Measurements from ENCODE around the gene ALS2. TPM values are rescaled to one million over a fixed set of nuclear protein-coding genes. Genes with fewer than 3 reads are reported as not detected.

Gene ALS2
- polyA plus RNA-seq, 12 donors = 14.2 to 23.1 (median 17.9) TPM; not detected in 1

DNA sequence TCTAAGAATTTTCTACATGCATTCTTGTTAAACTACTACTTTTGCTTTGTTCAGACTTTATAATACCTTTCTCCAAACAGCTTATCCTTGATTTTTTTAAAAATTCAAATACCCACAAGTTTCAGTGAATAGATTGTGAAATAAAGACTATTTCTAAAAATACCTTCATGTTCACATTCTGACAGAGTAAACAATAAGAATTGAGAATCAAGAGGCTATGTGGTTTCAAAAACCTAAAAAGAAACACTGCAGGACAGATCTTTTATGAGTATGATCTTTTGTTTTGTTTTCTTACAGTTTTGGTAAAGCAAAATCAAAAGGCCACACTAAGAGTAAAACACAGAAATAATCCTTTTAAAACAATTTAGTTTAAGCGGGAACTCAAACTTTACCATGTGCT lies 21.2 kb downstream of the ALS2 start:
- no peak for DNase-seq

DNA sequence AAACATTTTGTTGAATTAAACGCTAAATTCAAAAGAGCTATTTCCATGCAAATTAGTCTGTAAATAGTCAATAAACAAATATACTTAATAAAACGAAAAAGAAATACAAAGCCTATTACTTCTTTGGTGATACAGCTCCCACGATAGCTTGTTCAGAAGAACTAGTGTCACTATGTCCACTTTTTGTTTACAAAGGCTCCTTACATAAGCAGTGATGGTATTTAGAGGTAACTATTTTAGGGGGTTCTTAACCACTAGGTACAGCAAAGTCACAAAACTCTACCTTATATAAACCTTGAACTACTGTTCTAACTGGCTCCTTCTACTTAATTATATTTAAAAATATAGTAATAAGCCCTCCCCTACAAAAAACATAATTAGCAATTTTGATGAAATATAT lies 21.9 kb downstream of the ALS2 start:
- DNase-seq = no peak

DNA sequence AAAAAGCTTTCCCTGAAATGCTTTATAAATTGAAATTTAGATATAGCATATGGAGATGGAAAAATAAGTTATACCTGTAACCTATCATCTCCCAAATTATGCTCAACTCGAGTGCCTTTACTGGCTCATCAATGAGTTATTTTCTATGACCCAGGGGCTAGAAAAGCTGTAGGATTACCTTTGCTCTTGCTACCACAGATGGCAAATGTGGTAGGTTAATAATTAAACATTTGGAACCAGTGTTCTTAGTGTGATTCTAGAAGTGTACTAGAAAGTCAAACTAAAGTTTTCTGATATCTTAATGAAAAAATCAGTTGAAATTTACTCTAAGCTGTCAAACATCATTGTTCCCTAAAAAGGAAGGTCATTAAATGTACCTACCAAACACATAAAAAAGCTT lies 22.5 kb downstream of the ALS2 start:
- DNase-seq = no peak

DNA sequence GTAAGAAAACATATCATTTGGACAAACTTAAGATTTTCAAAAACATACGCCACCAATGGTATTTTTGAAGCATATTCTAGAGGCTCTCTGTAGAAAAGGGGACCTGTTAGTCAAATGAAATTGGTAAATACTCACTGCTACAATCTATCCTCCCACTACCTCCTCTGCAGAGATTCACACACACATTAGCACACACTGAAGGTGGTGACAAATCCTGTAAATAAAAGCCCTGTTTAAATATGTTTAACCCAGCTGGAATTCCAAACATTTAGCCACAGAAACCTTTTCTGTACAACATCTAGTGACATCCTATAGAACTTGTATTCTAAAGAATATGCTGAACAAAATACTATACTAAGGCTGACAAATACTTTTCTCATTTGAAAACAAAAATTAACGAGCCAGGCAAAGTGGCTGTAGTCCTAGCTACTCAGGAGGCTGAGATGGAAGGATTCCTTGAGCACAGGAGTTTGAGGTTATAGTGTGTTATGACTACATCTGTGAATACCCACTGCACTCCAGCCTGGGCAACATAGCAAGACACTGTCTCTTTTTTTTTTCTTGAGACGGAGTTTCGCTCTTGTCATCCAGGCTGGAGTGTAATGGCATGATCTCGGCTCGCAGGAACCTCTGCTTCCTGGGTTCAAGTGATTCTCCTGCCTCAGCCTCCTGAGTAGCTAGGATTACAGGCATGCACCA lies 25.9 kb downstream of the ALS2 start:
- no peak for DNase-seq

GRCh38 chr2:201751566-201751965 lies 29.2 kb downstream of the ALS2 start:
- DNase-seq = no peak

DNA sequence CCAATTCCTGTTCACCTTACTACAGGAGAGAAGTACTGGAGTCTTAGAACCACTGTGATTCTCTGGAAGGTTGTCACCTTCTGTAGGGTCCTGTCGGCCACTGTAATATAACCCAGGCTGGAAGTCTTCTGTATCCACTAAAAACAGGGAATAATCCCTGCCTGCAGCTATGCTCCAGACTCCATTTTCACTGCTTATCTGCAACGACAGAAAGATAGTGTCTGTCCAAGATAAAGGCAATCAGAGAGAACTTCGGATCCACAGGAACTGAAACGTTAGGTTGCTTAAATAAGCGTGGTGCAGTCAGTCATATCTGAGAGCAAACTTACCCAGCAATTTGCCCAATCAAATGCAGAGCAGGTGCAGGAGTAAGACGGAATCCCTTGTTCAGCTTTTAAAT lies 34.2 kb downstream of the ALS2 start:
- DNase-seq = no peak

- no peak for DNase-seq
Observed at GRCh38 chr2:201735486-201735885, 45.2 kb downstream of the ALS2 start.

DNA sequence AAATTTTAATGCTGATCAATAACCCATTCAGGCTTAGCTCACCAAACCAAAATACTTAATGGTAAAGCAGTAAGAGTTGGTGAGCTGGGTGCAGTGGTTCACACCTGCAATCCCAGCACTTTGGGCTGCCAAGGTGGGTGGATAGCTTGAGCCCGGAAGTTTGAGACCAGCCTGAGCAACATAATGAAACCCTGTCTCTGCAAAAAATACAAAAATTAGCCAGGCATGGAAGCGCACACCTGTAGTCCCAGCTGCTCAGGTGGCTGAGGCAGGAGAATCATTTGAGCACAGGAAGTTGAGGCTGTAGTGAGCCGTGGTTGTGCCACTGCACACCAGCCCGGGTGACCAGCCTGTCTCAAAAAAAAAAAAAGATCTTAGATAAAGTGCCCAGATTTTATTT lies 46.6 kb downstream of the ALS2 start:
- no peak for DNase-seq

DNA sequence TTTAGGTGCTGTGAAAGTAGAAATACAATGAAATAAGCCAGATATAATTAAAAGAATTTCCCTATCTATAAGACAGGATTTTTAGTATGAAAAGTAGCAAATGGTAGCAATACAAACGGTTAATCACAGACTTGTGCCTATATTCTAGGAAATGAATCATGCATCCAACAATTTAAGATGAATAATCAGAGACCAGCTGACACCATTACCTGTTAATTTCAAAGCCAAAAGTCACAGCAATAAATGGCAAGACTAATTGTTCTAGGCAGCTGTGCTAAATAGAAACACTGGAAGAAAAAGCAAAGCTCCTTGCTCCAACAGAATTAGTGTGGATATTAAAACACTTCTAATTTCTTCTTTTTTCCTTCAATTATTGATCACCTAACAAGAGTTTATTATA lies 47.2 kb downstream of the ALS2 start:
- no peak for DNase-seq

DNA sequence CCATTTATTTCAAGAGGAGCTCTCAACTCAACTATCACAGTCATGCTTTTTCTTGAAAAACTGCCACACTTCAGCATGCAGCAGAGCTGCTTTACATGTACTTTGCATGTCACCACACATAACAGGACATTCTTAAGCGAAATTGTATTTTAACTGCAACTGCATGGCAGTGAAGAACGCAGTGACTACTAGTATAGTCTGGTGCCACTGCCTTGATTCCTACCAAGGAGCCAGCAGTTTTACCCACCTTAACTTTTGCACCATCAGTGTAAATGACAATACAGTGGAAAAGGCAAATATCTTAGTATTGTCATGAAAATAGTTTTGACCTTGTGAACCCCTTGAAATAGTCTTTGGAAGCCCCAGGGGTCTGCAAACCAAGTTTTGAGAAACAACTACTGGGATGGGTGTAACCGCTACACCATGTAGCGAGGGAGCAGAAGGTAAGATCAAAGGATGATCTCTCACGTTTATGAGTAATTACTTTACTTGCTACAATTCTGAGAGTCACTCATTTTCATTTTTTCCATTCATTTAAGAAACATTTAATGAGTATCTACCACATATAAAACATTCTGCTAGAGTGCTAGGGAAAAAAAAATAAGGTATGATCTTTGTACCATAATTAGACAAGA lies 50.0 kb downstream of the ALS2 start:
- no peak for DNase-seq

DNA sequence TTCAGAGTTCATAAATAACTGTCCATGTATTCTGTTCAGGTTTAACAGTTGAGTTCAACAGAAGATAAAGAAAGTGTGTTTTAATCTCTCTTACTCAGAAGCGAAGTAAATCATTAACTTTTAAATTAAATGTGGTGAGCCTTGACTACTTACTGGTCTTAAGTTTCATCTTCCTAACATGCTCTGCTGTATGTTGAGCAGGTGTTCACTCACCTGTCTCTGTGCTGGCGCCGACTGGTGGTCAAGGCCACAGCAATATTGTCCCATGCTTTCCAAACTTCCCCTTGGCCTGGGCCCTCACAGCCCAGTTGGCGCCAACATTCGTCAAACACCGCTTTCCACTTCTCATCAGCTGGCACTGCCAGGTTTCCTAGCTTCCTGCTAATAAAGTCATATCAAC lies 65.3 kb downstream of the ALS2 start:
- DNase-seq = no peak

DNA sequence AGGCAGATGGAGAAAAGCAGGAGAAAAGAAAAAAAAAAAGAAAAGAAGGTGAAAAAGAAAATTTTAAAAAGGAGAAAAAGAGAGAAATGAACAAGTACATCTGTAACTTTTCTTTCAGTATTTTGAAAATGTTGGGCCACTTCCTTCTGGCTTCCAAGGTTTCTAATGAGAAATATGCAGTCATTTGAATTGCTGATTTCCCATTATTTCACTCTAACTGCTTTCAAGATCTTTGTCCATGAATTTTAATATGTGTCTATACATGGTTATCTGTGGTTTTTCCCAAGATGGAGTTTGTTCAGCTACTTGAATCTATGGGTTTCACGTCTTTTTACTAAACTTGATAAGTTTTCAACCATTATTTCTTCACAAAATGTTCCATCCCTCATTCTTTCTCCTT lies 68.0 kb downstream of the ALS2 start:
- no peak for DNase-seq

DNA sequence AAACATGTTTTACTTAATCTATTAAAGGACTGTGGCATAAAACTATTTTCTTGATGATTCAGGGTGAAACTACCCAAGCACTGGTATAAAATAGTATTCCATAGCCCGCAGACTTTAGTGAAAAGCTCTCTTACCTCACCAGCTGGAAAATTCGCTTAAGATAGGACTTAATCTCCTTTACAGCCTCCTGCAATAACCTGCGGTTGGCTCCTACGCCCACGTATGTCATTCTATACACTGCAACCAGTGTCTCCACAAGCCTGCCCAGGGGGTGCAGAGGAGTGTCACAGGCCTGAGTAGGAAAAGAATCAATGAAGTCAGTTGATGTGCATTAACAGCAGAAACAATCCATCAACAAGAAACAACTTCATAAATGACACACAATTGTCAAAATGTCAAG lies 71.0 kb downstream of the ALS2 start:
- no peak for DNase-seq

GRCh38 chr2:201709049-201709448 lies 71.7 kb downstream of the ALS2 start:
- DNase-seq = no peak

DNA sequence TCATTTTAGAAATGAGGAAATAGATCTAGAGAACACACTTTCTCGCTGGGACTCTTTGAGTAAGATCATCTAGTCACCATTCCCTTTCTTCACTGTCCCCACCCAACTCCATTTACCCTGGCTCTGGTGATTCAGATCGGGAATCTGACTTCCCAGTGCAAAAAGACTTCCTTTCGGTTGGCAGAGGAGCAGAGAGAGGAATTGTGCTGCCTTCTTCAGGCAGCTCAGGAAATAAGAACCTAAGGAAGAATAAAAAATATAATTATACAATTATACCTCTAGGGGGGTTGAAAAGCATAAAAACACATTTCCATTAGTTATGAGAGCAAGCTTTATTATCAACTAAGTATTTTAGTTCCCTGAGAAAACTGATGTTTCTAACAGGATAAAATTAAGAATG lies 73.0 kb downstream of the ALS2 start:
- DNase-seq = no peak

DNA sequence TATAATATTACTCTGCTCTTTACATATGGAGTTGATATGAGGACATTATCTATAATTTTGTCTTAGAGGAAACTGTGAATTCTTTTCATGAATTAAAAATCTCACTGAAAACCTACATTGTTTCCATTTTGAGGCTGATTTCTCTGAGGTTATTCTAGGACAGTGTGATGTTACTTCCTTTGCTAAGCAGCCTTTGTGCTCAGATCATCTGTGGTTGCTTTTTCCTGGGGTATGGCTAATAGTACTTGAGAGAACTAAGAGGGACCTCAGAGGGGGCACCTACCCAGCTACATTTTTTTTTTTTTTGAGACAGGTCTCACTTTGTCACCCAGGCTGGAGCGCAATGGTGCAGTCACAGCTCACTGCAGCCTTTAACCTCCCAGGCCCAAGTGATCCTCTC lies 73.6 kb downstream of the ALS2 start:
- no peak for DNase-seq

- no peak for DNase-seq
Observed at GRCh38 chr2:201704536-201704935, 76.2 kb downstream of the ALS2 start.

DNA sequence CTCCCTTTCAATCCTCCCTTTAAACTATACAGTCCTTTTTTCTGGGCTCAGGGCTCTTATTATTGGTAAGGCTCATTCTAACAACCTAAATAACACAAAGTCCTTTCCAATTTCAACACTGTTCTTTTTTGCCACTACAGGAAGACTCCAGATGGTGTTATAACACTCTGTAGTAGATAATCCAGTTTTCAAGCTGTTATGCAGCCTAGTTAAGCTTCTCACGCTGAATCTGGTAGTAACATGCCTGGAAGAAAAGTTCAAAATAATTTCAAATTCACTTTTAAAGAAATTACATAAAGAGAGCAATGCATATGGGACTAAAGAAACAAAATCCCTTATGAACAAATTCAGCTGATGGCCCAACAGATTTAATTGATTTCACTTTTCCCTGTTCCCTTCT lies 79.1 kb downstream of the ALS2 start:
- DNase-seq = no peak

DNA sequence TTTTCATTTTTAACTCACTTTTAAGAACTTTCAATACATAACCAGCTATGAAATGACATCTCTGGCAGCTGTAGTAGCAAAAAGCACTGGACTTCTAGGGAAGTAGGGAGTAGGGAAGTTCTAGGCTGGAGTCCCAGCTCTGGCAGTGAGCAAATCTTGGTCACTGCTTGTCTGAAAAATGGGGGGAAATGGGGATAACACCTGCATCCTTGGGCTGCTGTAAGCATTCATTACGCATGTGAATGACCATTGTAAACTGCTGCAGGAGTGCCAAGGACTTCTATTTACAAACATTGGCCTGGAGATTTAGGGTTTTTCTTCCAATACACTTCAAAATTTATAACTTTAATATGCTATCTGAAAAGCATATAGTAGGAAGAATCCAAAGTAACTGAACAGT lies 81.3 kb downstream of the ALS2 start:
- DNase-seq = peak; percentile 77

- DNase-seq = no peak
Observed at GRCh38 chr2:201698588-201699226, 82.0 kb downstream of the ALS2 start, which contains the start of gene MPP4. TSS of gene MPP4 (minus strand) at chr2:201698644. CDS start at chr2:201693954, 4,690 bp downstream.

- no peak for DNase-seq
Observed at GRCh38 chr2:201697899-201698298, 82.8 kb downstream of the ALS2 start.

DNA sequence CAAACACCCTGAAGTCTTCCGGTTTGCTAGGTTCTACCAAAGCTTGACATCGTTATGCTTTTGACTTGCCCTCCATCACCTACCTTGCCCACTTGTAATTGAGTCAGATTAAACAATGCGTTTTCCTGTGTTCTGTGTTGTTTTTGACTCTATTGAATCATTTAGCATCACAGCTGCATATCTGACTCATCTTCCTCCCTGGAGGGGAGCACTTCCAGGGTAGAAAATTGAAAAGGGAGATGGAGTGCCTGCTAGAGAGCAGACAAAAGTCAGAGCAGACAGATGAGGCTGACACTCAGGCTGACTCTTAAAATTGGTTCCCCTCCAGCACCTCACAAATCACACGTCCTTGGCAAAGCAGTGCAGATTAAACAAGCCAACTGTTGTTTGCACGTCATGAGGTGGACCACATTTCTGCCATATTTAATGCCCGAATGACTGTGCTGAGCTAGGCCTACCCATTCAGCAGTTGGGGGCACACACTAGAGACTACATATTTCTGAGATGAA lies 84.5 kb downstream of the ALS2 start:
- DNase-seq = no peak

- no peak for DNase-seq
Observed at GRCh38 chr2:201685156-201685555, 95.6 kb downstream of the ALS2 start.
